MM.1S (cell line): Measurements from ENCODE around the gene FAM227B.

Experiments
- EZH2phosphoT487 ChIP-seq: fragments of 300-600 bp; sonication (generic); IDR thresholded peaks from 2 replicates; pipeline ENCODE4 v1.6.1; 2018; ENCODE audit warnings: antibody characterized with exemption, low read length
- TF ChIP-seq, protein P1 (sequence below): fragments of 300-600 bp; sonication (generic); IDR thresholded peaks from 2 replicates; pipeline ENCODE4 v1.5.1; 2016; ENCODE audit warnings: antibody characterized with exemption, low read length, mixed read lengths

DNA sequence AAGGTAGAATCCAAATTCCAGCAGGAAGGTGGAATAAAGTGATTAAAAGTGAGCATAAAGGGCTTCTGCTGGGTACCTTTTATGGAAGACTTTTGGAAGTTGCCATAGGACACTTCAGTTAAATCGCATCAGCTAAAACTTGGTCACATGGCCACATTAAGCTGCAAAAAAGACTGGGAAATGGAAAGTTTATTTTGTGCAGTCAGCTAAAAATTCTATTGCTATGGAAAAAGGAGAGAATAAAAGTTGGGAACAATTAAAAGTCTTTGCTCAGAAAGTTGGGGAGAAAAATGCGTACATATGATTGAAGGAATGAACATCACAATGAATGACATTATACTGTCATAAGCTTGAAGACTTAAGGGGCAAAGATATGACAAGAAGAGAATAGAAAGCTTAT is 148.3 kb downstream of the FAM227B start:
- TF ChIP-seq, protein P1, sequence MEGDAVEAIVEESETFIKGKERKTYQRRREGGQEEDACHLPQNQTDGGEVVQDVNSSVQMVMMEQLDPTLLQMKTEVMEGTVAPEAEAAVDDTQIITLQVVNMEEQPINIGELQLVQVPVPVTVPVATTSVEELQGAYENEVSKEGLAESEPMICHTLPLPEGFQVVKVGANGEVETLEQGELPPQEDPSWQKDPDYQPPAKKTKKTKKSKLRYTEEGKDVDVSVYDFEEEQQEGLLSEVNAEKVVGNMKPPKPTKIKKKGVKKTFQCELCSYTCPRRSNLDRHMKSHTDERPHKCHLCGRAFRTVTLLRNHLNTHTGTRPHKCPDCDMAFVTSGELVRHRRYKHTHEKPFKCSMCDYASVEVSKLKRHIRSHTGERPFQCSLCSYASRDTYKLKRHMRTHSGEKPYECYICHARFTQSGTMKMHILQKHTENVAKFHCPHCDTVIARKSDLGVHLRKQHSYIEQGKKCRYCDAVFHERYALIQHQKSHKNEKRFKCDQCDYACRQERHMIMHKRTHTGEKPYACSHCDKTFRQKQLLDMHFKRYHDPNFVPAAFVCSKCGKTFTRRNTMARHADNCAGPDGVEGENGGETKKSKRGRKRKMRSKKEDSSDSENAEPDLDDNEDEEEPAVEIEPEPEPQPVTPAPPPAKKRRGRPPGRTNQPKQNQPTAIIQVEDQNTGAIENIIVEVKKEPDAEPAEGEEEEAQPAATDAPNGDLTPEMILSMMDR = no peak
- no peak for TF ChIP-seq EZH2phosphoT487
